A549 (cell line): ENCODE results near the gene CC2D2A.

Experiments used
- CBX8 ChIP-seq: fragments of 200-600 bp; sonication (generic); IDR thresholded peaks from 2 replicates; pipeline ENCODE4 v1.6.1; 2016
- CTCF ChIP-seq: fragments of >200 bp; sonication (Bioruptor Twin); formaldehyde crosslinking; IDR thresholded peaks from 3 replicates; pipeline ENCODE4 v1.5.1; 2016
- EP300 ChIP-seq, 2 experiments: fragments of >200 bp; sonication (Bioruptor Twin); formaldehyde crosslinking; IDR thresholded peaks; 2 replicates in 1 of 2; 3 replicates in 1 of 2; pipeline ENCODE4 v1.6.1; 2016 to 2017
- JUNB ChIP-seq: fragments of >200 bp; sonication (Bioruptor Twin); formaldehyde crosslinking; IDR thresholded peaks from 2 replicates; pipeline ENCODE4 v1.6.1; 2016
- PBX3 ChIP-seq: IDR thresholded peaks from 2 replicates; pipeline ENCODE4 v1.6.1; 2012
- RFX5 ChIP-seq: fragments of 450-650 bp; IDR thresholded peaks from 2 replicates; pipeline ENCODE4 v1.7.1; 2014; ENCODE audit warnings: antibody characterized with exemption, mild to moderate bottlenecking, moderate library complexity
- USF2 ChIP-seq: fragments of 450-650 bp; IDR thresholded peaks from 2 replicates; pipeline ENCODE4 v1.6.1; 2014; ENCODE audit warnings: antibody characterized with exemption

DNA sequence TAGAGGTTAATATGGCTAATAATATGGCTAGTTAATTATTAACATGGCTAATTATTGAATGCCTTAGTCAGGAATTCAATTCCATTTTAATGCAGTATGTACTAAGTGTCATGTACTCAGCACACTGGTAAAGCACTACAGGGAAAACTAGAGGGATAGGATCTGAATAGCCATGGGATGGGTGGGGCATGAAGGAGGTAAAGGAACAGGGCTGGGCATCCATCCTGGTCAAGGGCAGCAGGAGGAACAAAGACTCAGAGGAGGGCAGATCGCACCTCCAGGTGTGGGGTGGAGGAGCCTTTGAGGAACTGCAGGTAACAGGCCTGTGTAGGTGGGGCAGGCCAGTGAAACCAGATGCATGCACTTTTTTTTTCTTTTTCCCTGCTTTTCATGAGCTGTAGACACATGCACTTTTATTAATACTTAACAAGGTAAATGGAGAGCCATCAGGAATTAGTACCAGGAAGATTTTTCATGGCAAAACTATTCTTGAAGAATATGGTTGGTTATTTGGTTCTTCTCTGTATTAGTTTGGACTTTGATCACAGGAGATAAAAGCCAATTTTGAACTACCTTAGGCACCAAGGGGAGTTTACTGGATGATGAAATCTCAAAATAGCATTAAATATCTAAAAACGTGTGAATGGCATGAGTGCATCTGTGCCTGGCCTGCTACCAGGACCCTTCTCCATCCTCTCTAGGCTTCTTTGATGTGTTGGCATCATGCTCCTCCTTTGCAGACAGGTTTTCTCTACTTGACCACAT is 88.3 kb downstream of the CC2D2A start:
- TF ChIP-seq JUNB (no peak), USF2 (no peak), PBX3 (no peak), CBX8 (no peak), CTCF (no peak), RFX5 (no peak), EP300 (IDR thresholded peaks at IDR 0.05) (no peak)
